ENCODE results near the gene LIMCH1.

Gene LIMCH1

GRCh38 chr4:41678951-41679350, 141.0 kb downstream of the LIMCH1 start:
- Histone ChIP-seq H2AFZ (ENCODE audit: low read length) (no peak overlapping the region), H3K27me3 (ENCODE audit: insufficient read depth, low read length, poor library complexity, severe bottlenecking) (no peaks in the 10 kb centered on the region), H3K36me3 (ENCODE audit: insufficient read depth, low read length) (no peaks in the 10 kb centered on the region), H3K79me2 (ENCODE audit: insufficient read depth, low read length) (no peaks in the 10 kb centered on the region), H3K9me3 (ENCODE audit: insufficient read depth, low read depth, low read length) (no peaks in the 10 kb centered on the region), H3K4me1 (ENCODE audit: insufficient read depth, low read length, poor library complexity, severe bottlenecking) (no peaks in the 10 kb centered on the region), H3K4me3 (ENCODE audit: low read length, poor library complexity, severe bottlenecking) (no peak overlapping the region), H3K9ac (ENCODE audit: low read depth, low read length, poor library complexity, severe bottlenecking) (no peak overlapping the region), H3K9me2 (replicated peaks; ENCODE audit: low read depth, low read length) (no peaks in the 10 kb centered on the region), H3K4me2 (ENCODE audit: low read depth, low read length, poor library complexity, severe bottlenecking) (no peak overlapping the region), H3F3A (ENCODE audit: low read depth) (no peaks in the 10 kb centered on the region), H4K20me1 (ENCODE audit: insufficient read depth, low read length, poor library complexity, severe bottlenecking) (no peaks in the 10 kb centered on the region)
- no peak for TF ChIP-seq EZH2phosphoT487 (IDR thresholded peaks at IDR 0.05; ENCODE audit: borderline replicate concordance)
- TF ChIP-seq, protein P1, sequence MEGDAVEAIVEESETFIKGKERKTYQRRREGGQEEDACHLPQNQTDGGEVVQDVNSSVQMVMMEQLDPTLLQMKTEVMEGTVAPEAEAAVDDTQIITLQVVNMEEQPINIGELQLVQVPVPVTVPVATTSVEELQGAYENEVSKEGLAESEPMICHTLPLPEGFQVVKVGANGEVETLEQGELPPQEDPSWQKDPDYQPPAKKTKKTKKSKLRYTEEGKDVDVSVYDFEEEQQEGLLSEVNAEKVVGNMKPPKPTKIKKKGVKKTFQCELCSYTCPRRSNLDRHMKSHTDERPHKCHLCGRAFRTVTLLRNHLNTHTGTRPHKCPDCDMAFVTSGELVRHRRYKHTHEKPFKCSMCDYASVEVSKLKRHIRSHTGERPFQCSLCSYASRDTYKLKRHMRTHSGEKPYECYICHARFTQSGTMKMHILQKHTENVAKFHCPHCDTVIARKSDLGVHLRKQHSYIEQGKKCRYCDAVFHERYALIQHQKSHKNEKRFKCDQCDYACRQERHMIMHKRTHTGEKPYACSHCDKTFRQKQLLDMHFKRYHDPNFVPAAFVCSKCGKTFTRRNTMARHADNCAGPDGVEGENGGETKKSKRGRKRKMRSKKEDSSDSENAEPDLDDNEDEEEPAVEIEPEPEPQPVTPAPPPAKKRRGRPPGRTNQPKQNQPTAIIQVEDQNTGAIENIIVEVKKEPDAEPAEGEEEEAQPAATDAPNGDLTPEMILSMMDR (conservative IDR thresholded peaks at IDR 0.05; ENCODE audit: low read length): no peak

DNA sequence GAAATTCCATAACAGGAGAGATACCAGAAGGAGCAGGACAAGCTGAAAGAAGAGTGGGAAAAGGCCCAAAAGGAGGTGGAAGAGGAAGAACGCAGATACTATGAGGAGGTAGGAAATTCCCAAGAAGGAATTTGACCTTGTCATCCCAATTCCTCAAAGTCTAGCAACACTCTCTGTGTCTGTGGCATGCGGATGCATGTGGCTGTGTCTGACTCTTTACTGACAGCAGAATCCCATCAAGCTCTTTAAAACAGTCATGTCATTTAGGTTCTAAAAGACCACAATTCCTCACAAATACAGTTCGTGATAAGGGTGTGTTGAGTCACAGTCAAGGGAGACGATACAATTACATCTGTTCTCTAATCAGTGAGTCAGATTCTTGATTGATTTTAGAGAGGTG, 142.0 kb downstream of the LIMCH1 start:
- H4K20me1 ChIP-seq (ENCODE audit: insufficient read depth, low read length, poor library complexity, severe bottlenecking): no peaks in the 10 kb centered on the region
- no peaks in the 10 kb centered on the region for H3K27me3 ChIP-seq (ENCODE audit: insufficient read depth, low read length, poor library complexity, severe bottlenecking)
- H3K36me3 ChIP-seq (ENCODE audit: insufficient read depth, low read length): no peaks in the 10 kb centered on the region
- no peaks in the 10 kb centered on the region for H3F3A ChIP-seq (ENCODE audit: low read depth)
- TF ChIP-seq, protein P1 (conservative IDR thresholded peaks at IDR 0.05; ENCODE audit: low read length): no peak
- TF ChIP-seq EZH2phosphoT487 (IDR thresholded peaks at IDR 0.05; ENCODE audit: borderline replicate concordance): no peak
- no peaks in the 10 kb centered on the region for H3K79me2 ChIP-seq (ENCODE audit: insufficient read depth, low read length)
- H2AFZ ChIP-seq (ENCODE audit: low read length): no peak overlapping the region
- no peaks in the 10 kb centered on the region for H3K4me1 ChIP-seq (ENCODE audit: insufficient read depth, low read length, poor library complexity, severe bottlenecking)
- no peaks in the 10 kb centered on the region for H3K9me2 ChIP-seq (replicated peaks; ENCODE audit: low read depth, low read length)
- H3K4me2 ChIP-seq (ENCODE audit: low read depth, low read length, poor library complexity, severe bottlenecking): no peak overlapping the region
- no peak overlapping the region for H3K9ac ChIP-seq (ENCODE audit: low read depth, low read length, poor library complexity, severe bottlenecking)
- H3K4me3 ChIP-seq (ENCODE audit: low read length, poor library complexity, severe bottlenecking): no peak overlapping the region
- no peaks in the 10 kb centered on the region for H3K9me3 ChIP-seq (ENCODE audit: insufficient read depth, low read depth, low read length)

- Histone ChIP-seq H3F3A (ENCODE audit: low read depth) (no peaks in the 10 kb centered on the region), H3K4me1 (ENCODE audit: insufficient read depth, low read length, poor library complexity, severe bottlenecking) (no peaks in the 10 kb centered on the region), H3K9ac (ENCODE audit: low read depth, low read length, poor library complexity, severe bottlenecking) (no peak overlapping the region), H4K20me1 (ENCODE audit: insufficient read depth, low read length, poor library complexity, severe bottlenecking) (no peaks in the 10 kb centered on the region), H3K9me3 (ENCODE audit: insufficient read depth, low read depth, low read length) (no peaks in the 10 kb centered on the region), H3K9me2 (replicated peaks; ENCODE audit: low read depth, low read length) (no peaks in the 10 kb centered on the region), H2AFZ (ENCODE audit: low read length) (no peak overlapping the region), H3K27me3 (ENCODE audit: insufficient read depth, low read length, poor library complexity, severe bottlenecking) (no peaks in the 10 kb centered on the region), H3K36me3 (ENCODE audit: insufficient read depth, low read length) (no peaks in the 10 kb centered on the region), H3K79me2 (ENCODE audit: insufficient read depth, low read length) (no peaks in the 10 kb centered on the region), H3K4me2 (ENCODE audit: low read depth, low read length, poor library complexity, severe bottlenecking) (no peak overlapping the region), H3K4me3 (ENCODE audit: low read length, poor library complexity, severe bottlenecking) (no peak overlapping the region)
- no peak for TF ChIP-seq EZH2phosphoT487 (IDR thresholded peaks at IDR 0.05; ENCODE audit: borderline replicate concordance)
- TF ChIP-seq, protein P1 (conservative IDR thresholded peaks at IDR 0.05; ENCODE audit: low read length): no peak
Measured at GRCh38 chr4:41681054-41681453, 143.1 kb downstream of the LIMCH1 start.

All from Loucy (cell line).